LNCaP clone FGC (cell line): Measurements from ENCODE around the gene WDFY3.

ENCODE experiments used
- DNase-seq: peaks from one replicate; pipeline ENCODE4 v3.0.0-alpha.2; 2011; ENCODE audit warnings: low read depth
- H3K4me3 ChIP-seq: 2 replicates; pipeline ENCODE4 v1.5.1; 2011; ENCODE audit warnings: mild to moderate bottlenecking, low read depth, low read length, control low read depth
- CTCF ChIP-seq: IDR thresholded peaks from 2 replicates; pipeline ENCODE4 v1.5.1; 2012; ENCODE audit warnings: mild to moderate bottlenecking; ENCODE audit not compliant: control insufficient read depth, insufficient read depth; ENCODE audit errors: extremely low read depth

WDFY3 gene

DNA sequence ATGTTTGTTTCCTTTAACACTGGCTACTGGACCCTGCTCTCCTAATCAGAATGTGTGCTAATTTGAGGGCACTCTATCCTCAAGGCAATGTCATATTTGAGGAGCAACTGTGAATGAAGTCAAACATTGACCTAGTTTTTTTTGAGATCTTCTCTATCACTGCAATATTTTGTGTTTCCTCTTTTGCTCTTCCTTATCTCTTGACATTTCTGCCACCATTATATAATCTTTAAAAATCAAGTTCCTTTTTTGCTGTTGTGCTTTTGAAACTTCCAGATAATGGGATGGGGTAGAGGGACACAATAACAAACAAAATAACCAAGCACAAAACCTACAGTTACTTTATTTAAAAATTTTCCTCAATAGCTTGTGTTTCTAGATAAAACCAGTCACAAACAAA, 7.4 kb upstream of the WDFY3 start:
- no peak overlapping the region for H3K4me3 ChIP-seq
- TF ChIP-seq CTCF: no peak
- no peak for DNase-seq

DNA sequence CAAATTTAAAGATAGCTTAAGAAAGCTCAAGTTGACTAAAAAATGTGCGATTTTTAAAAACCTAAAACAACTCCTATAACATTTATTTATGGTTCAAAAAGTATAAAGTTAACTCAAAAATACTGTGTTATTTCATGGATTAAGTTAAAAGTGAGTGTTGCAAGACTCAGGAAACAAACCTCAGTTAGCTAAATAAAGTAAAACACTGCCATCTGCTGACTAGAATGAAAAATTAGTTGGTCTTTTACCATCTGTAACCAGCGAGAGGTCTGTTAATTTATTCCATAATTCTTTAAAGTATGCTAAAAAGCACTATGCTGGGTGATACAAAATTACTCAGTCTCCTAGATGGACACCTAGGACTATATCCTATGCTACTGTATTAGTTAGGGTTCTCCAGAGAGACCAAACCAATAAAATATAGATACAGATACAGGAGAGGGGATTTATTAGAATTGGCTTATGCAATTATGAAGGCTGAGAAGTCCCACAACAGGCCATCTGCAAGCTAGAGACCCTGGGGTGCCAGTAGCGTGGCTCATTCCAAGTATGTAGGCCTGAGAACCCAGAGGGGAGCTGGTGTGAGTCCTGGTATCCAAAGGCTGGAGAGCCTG, 4.9 kb upstream of the WDFY3 start:
- TF ChIP-seq CTCF: peak; percentile 41
- no peak for DNase-seq
- H3K4me3 ChIP-seq: no peak overlapping the region

GRCh38 chr4:84968925-84969324, 2.4 kb upstream of the WDFY3 start:
- no peak overlapping the region for H3K4me3 ChIP-seq

GRCh38 chr4:84967243-84967690, 777 bp upstream of the WDFY3 start:
- TF ChIP-seq CTCF: no peak
- peak overlapping the region; percentile 73 for H3K4me3 ChIP-seq
- DNase-seq: no peak

More at GRCh38 chr4:84968925-84969324, 2.4 kb upstream of the WDFY3 start:
- TF ChIP-seq CTCF: no peak
- no peak for DNase-seq

DNA sequence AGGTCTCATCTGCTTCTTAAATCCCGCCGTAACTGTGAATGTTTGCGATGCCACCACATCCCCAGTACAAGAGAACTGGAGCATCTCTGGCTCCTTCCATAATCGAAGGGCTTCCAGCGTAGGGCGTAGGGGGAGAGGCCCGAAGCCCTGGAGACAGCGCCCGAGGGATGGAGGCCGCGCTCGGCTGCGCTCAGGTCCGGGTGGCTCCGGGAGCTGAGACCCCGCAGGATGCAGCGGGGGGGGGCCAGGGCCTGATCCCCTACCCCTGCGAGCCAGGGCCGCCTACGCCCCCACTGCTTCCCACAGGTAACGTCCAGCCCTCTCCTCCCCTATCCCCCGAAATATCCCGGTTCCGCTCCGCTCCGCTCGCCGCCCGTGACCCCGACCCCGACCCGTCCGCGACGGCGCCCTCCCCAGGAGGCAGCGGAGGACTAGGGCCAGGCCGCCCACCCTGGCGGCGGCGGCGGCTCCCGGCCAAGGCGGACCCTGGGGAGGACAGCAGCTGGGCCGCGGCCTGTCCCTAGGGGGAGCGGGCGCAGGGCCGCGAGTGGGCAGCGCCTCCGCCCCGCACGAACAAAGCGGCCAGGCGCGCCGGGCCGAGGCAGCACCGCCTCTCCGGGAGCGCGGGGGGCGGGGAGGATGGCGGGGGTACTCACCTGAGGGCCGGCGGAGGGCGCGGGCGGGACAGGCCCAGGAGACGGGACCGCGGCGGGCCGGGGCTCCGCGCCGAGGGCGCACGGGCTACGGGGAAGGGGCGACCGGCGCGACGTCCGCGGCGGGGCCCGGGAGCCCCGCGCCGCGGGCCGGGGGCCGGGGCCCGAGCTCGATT, 723 bp downstream of the WDFY3 start:
- TF ChIP-seq CTCF: peak; percentile 18; the same call in 1 of the 2 replicates
- peak overlapping the region; percentile 73 for H3K4me3 ChIP-seq
- no peak for DNase-seq

DNA sequence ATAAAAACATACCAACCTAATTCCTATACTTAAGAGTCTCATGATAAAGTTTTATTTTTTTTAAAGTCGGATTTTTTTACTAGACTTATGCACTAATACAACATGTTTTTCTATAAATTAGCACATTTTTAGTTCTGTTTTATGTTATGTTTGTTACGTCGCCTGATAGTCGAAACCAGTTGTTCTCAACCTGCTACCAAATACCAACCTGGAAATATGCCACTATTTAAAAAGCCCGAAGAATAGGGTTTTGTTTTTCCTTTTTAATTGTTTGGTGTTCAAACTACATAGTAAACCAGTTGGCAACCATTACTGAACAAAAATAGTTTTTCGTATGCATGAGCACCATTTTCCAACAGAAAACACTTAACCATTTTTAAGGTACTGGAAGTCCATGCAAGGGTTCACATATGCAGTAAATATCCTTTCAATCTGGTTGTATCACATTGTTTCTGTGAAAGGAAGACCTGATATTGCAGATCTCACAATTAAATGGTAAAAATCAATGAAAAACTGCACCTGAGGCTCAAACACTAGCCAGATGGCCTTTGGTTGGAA, 1.4 kb downstream of the WDFY3 start:
- peak overlapping the region; percentile 73 for H3K4me3 ChIP-seq
- TF ChIP-seq CTCF: no peak
- no peak for DNase-seq
